Cardiac fibroblast (primary cell): Measurements from ENCODE around the gene DUSP2.

Experiments
- DNase-seq, 2 donors: peaks; one replicate each; pipeline versions ENCODE4 v3.0.0 to v3.0.0-alpha.2; 2010; ENCODE audit warnings: low read depth in 2 of 2
- H3K4me3 ChIP-seq, 2 donors: replicated peaks in 1 of 2; 1 replicate in 1 of 2; 2 replicates in 1 of 2; pipeline ENCODE4 v1.5.1; 2011; ENCODE audit warnings: low read depth in 2 of 2, low read length in 2 of 2, mild to moderate bottlenecking in 2 of 2, moderate library complexity in 1 of 2
- TF ChIP-seq, protein P1 (sequence below): IDR thresholded peaks from one replicate; pipeline ENCODE4 v1.5.1; 2011; ENCODE audit warnings: low read depth, mild to moderate bottlenecking, low read length, inconsistent platforms

DUSP2 gene

DNA sequence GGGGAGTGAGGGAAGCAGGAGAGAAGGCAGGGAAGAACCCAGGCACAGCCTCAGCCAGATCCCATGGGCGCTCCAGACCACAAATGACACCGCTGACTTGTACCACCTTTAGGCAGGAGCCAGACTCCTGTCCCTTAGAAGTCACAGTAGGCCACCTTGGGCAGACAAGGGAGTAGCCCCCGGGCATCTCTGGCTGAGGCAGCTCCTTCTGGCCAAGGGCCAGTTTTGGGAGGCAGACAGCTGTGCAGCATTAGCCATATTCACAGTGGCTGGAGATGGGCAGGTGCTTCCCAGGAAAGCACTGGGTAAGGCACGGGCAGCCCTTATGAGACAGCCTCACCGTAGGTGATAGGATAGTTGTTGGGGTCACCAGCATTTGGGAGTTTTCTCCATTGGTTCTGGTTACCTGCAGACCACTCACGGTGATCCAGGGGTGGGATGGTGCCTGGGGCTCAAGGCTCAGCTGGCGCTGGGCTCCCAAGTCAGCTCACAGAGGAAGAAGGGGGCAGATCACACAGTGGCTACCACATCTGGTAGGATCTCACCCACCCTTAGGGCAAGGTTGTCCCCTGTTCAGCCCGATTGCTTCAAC lies 9.0 kb downstream of the DUSP2 start:
- H3K4me3 ChIP-seq = no peak overlapping the region
- TF ChIP-seq, protein P1, sequence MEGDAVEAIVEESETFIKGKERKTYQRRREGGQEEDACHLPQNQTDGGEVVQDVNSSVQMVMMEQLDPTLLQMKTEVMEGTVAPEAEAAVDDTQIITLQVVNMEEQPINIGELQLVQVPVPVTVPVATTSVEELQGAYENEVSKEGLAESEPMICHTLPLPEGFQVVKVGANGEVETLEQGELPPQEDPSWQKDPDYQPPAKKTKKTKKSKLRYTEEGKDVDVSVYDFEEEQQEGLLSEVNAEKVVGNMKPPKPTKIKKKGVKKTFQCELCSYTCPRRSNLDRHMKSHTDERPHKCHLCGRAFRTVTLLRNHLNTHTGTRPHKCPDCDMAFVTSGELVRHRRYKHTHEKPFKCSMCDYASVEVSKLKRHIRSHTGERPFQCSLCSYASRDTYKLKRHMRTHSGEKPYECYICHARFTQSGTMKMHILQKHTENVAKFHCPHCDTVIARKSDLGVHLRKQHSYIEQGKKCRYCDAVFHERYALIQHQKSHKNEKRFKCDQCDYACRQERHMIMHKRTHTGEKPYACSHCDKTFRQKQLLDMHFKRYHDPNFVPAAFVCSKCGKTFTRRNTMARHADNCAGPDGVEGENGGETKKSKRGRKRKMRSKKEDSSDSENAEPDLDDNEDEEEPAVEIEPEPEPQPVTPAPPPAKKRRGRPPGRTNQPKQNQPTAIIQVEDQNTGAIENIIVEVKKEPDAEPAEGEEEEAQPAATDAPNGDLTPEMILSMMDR = no peak
- DNase-seq = no peak

DNA sequence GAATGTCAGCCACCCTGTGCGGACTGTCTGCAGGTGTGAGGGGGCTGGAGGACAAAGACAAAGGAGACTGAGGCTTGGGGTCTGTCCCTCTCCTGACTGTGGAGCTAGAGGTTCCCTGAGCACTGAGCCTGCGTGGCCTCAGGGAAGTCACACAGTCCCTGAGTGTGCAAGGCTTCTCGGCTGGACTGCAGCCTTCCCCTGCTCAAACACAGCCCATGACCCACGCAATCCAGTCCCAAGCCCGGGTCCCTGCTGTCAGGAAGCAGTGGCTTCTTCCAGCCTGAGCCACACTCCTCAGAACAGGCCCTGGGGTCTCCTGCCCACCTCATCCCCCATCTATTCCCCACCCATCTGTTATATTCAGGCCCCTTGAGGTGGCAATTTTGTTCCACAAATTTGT lies 9.6 kb downstream of the DUSP2 start:
- TF ChIP-seq, protein P1 = no peak
- H3K4me3 ChIP-seq = no peak overlapping the region
- no peak for DNase-seq

DNA sequence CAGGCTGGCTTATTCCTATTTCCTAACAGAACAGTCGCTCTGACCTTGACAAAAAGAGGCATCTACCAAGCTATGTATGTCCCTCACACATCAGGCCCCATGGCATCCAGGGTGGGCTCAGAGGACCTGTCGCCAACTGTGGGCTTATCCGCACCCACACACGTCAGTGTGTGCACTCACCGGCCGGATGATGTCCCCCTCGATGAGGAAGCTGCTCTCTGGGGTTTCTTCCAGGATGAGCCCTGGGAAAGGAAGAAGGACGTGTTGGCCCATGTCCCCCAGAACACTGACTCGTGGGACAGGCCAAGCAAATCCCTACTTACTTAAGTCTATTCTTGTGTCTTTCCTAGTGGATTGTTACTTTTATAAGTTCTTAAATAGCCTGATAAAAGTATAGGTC lies 10.1 kb downstream of the DUSP2 start:
- no peak for DNase-seq
- H3K4me3 ChIP-seq = no peak overlapping the region
- TF ChIP-seq, protein P1 = no peak

DNA sequence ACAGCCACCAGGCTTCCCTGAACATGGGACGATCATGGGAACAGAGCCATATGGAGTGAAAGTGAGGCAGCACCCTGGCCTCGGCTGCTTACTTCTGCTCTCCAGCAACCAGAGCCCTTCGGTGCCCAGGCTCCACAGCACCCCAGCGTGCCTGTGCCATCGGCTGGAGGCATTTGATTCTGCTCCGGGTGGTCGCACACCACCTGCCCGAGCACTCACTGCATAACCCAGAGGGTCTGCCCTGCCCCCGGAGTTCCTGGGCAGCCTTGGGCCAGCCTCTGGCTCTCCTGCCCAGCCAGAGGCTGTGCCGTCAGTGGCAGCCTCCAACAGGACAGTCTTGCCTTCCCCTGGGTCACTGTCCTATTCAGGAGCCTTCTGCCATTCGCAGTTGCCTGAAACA lies 10.8 kb downstream of the DUSP2 start:
- no peak overlapping the region for H3K4me3 ChIP-seq

DNA sequence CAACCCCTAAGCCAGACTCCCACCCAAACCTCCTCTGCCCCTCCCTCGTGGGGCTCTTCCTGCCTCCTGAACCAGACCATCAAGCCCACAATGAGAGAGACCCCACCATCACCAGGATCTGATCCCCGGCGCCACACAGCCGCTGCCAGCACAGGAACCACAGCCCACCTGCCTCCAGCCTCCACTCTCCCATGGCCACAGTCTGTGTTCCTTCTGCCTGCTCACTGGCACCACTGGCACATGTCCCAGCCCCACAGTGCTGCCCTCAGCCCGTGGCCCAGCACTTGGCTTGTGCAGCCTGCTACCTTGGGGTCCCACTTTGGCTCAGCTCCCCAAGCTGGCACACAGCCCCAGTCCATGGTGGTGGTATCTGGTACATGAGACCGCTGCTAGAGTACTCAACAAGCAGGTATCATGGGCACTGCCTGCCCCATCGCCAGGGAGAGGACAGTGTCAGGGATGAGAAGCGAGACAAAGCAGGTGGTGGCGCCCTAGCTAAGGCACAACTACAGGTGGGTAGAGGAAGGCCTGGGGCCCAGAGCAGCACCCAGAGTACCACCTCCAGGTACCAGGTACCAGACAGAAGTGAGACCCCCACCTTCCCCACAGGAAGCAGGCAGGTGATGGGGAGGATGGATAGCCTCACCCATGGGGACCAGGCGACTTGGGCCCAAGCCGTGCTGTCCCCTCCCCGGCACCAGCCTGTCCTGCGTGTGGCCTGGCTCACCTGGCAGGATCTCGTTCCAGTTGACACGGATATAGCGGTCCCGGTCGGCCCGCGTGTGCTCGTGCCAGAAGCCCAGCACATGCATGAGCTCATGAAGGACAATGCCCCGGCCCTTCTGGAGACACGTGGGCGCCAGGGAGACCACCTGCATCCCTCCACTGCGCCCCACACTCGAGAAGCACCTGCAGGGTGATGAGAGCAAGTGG lies 13.2 kb downstream of the DUSP2 start:
- no peak overlapping the region for H3K4me3 ChIP-seq
- TF ChIP-seq, protein P1 = no peak
- no peak for DNase-seq

More for the DNA sequence above, 10.8 kb downstream of the DUSP2 start:
- TF ChIP-seq, protein P1 = no peak
- no peak for DNase-seq

DNA sequence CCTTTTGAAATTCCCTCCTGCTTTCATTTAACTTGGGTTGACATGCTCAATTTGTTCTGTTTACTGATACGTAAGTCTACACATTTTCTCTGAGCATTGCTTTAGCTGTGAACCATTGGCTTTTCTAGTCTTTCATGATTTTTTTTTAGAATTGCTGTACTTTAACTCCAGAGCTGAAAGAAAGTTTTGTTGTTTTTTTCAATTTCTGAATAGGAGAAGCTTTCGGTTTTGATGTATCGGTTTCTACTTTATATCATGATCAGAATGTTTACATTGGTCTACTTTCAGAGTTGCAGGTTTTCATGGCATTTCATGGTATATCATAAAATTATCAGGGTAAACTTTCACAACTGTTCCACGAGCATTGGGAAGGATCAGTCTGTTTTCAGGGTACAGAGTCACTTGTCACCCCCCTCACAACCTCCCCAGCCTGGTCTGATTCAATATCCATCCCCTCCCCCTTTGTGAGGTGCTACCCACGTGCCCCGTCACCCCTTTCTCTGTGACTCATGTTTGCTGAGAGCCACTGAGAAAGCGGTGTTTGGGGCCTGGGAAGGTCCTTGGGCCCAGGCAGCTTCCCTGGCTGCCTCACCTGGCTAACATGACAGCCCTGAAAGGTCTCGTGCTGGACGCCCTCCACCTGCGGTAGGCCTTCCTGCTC lies 14.0 kb downstream of the DUSP2 start:
- no peak overlapping the region for H3K4me3 ChIP-seq
- no peak for DNase-seq

More for the DNA sequence above, 14.0 kb downstream of the DUSP2 start:
- TF ChIP-seq, protein P1 = no peak
